ENCODE results near the gene MAST4. TPM values are rescaled to one million over a fixed set of nuclear protein-coding genes. Genes with fewer than 3 reads are reported as not detected.

The MAST4 gene
- total RNA-seq, 2 donors from 2014 or later, result 36.8 to 45.7 TPM

GRCh38 chr5:66927140-66927539 is 330.9 kb downstream of the MAST4 start:
- Histone ChIP-seq H3K27me3 (replicated peaks; ENCODE audit: insufficient read depth) (no peaks in the 10 kb centered on the region), H3K9me3 (no peaks in the 10 kb centered on the region), H3K4me3 (no peak overlapping the region), H3K27ac (no peak overlapping the region), H3K4me1 (replicated peaks) (no peaks in the 10 kb centered on the region), H3K36me3 (no peaks in the 10 kb centered on the region)
- no peak for DNase-seq (ENCODE audit: low spot score)
- intact Hi-C loops (cut with DNase I), result no loop called here
- no peak for TF ChIP-seq POLR2AphosphoS5 (IDR thresholded peaks at IDR 0.05)
- no peak for TF ChIP-seq POLR2A (IDR thresholded peaks at IDR 0.05)
- TF ChIP-seq CTCF (IDR thresholded peaks at IDR 0.05), result no peak

- H3K4me1 ChIP-seq (replicated peaks), result no peaks in the 10 kb centered on the region
- no peak for DNase-seq (ENCODE audit: low spot score)
- TF ChIP-seq POLR2A (IDR thresholded peaks at IDR 0.05) (no peak), POLR2AphosphoS5 (IDR thresholded peaks at IDR 0.05) (no peak), CTCF (IDR thresholded peaks at IDR 0.05) (no peak)
- H3K36me3 ChIP-seq, result no peaks in the 10 kb centered on the region
- H3K9me3 ChIP-seq, result no peaks in the 10 kb centered on the region
- WGBS, result 96% methylated on average over 1 of the region's 1 CpG
- intact Hi-C loops (cut with DNase I), result no loop called here
- H3K27me3 ChIP-seq (replicated peaks; ENCODE audit: insufficient read depth), result no peaks in the 10 kb centered on the region
- no peak overlapping the region for H3K27ac ChIP-seq
- H3K4me3 ChIP-seq, result no peak overlapping the region
These were observed 333.1 kb downstream of the MAST4 start for GRCh38 chr5:66929281-66929680.

GRCh38 chr5:66929995-66930394 is 333.8 kb downstream of the MAST4 start:
- DNase-seq (ENCODE audit: low spot score), result no peak
- WGBS, result 89% methylated on average over 2 of the region's 2 CpGs
- Histone ChIP-seq H3K9me3 (no peaks in the 10 kb centered on the region), H3K4me3 (no peak overlapping the region), H3K4me1 (replicated peaks) (no peaks in the 10 kb centered on the region), H3K27ac (no peak overlapping the region), H3K36me3 (no peaks in the 10 kb centered on the region), H3K27me3 (replicated peaks; ENCODE audit: insufficient read depth) (no peaks in the 10 kb centered on the region)
- no peak for TF ChIP-seq POLR2A (IDR thresholded peaks at IDR 0.05)
- no peak for TF ChIP-seq POLR2AphosphoS5 (IDR thresholded peaks at IDR 0.05)
- TF ChIP-seq CTCF (IDR thresholded peaks at IDR 0.05), result no peak
- intact Hi-C loops (cut with DNase I), result no loop called here

GRCh38 chr5:66931651-66932050 is 335.5 kb downstream of the MAST4 start:
- no peak for DNase-seq (ENCODE audit: low spot score)
- no peak overlapping the region for H3K4me3 ChIP-seq

More at GRCh38 chr5:66931651-66932050, 335.5 kb downstream of the MAST4 start:
- TF ChIP-seq POLR2AphosphoS5 (IDR thresholded peaks at IDR 0.05), result no peak
- TF ChIP-seq POLR2A (IDR thresholded peaks at IDR 0.05), result no peak
- TF ChIP-seq CTCF (IDR thresholded peaks at IDR 0.05), result no peak
- Histone ChIP-seq H3K9me3 (no peaks in the 10 kb centered on the region), H3K27ac (no peak overlapping the region), H3K36me3 (no peaks in the 10 kb centered on the region), H3K27me3 (replicated peaks; ENCODE audit: insufficient read depth) (no peaks in the 10 kb centered on the region), H3K4me1 (replicated peaks) (no peaks in the 10 kb centered on the region)
- intact Hi-C loops (cut with DNase I), result no loop called here
- WGBS, result 81% methylated on average over 5 of the region's 5 CpGs
